GM10248 (cell line): Measurements from ENCODE around the gene SEL1L2.

ENCODE experiments used
- CTCF ChIA-PET: fragments of 300-600 bp; sonication (Branson Sonifier 250); formaldehyde crosslinking; extraction: SDS; loops from one replicate; lab custom pipeline; 2021; ENCODE audit warnings: antibody characterized with exemption; lab: Yijun Ruan, JAX
- POLR2A ChIA-PET: fragments of 350-650 bp; sonication (Branson Sonifier 250); formaldehyde crosslinking; extraction: SDS; loops from one replicate; lab custom pipeline; 2020; ENCODE audit warnings: antibody characterized with exemption; lab: Yijun Ruan, JAX
- DNase-seq: peaks from one replicate; pipeline ENCODE4 v3.0.0; 2012; ENCODE audit errors: extremely low spot score
- TF ChIP-seq, protein P1 (sequence below): IDR thresholded peaks from 2 replicates; pipeline ENCODE4 v1.5.1; 2012; ENCODE audit warnings: mild to moderate bottlenecking, low read depth; ENCODE audit errors: extremely low read depth, missing control alignments, control extremely low read depth

The SEL1L2 gene

DNA sequence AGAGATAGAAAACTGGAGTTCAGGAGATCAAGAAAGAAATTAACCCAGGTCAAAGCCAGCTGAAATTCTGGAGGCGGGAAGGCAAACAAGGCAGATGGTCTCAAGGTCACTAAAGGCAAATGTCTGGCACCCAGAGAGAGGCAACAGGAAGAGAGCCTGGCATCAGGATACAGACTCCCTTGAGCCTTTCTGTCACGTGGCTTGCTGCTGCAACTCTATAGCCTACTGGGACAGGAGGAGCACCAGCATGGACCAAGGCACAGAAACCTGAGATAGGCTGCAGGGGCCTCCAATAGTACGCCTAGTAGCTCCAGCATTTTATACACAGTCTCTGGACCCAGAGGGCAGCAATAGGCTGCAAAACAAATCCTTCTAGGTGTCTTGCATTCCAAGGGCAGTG is 75.1 kb downstream of the SEL1L2 start:
- DNase-seq, result no peak
- TF ChIP-seq, protein P1, sequence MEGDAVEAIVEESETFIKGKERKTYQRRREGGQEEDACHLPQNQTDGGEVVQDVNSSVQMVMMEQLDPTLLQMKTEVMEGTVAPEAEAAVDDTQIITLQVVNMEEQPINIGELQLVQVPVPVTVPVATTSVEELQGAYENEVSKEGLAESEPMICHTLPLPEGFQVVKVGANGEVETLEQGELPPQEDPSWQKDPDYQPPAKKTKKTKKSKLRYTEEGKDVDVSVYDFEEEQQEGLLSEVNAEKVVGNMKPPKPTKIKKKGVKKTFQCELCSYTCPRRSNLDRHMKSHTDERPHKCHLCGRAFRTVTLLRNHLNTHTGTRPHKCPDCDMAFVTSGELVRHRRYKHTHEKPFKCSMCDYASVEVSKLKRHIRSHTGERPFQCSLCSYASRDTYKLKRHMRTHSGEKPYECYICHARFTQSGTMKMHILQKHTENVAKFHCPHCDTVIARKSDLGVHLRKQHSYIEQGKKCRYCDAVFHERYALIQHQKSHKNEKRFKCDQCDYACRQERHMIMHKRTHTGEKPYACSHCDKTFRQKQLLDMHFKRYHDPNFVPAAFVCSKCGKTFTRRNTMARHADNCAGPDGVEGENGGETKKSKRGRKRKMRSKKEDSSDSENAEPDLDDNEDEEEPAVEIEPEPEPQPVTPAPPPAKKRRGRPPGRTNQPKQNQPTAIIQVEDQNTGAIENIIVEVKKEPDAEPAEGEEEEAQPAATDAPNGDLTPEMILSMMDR, result no peak
- ChIA-PET CTCF (no interaction called here), POLR2A (no interaction called here)

- no peak for DNase-seq
- ChIA-PET CTCF (interaction anchor here (1.1 to 1.3 kb wide), 2 partner anchors 8 to 9 kb away, joined by 3 to 4 read pairs; no protein-coding TSS in a partner anchor), POLR2A (no interaction called here)
- TF ChIP-seq, protein P1, result no peak
These were observed 76.8 kb downstream of the SEL1L2 start for GRCh38 chr20:13913572-13913971.

- ChIA-PET CTCF (interaction anchor here (1.1 to 1.3 kb wide), 2 partner anchors 8 kb away, joined by 3 to 4 read pairs; no protein-coding TSS in a partner anchor), POLR2A (no interaction called here)
- DNase-seq, result no peak
- TF ChIP-seq, protein P1, result no peak
These were observed 77.3 kb downstream of the SEL1L2 start for GRCh38 chr20:13913131-13913530.

- CTCF ChIA-PET, result no interaction called here
- POLR2A ChIA-PET, result no interaction called here
- DNase-seq, result no peak
- TF ChIP-seq, protein P1, result no peak
These were observed 79.9 kb downstream of the SEL1L2 start for GRCh38 chr20:13910492-13910891.

DNA sequence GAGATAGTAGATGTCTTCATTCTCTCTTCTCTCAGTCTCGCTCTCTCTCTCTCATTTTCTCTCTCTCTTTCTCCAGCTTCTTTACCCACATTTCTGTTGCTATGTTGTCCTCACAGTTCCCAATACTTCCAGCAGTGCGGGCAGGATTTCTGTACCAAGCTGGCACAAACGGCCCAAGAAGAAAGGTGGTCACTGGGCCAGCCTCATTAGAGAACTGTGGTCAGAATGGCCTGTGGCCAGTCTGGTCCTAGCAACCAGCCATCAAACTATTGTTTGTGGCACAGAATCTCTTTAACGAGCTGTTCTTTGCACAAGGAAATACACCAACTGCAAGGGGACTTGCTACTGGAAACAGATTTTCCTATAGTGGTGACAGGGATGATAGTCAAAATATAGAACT is 81.3 kb downstream of the SEL1L2 start:
- DNase-seq, result no peak
- ChIA-PET POLR2A (no interaction called here), CTCF (no interaction called here)
- TF ChIP-seq, protein P1, result no peak

DNA sequence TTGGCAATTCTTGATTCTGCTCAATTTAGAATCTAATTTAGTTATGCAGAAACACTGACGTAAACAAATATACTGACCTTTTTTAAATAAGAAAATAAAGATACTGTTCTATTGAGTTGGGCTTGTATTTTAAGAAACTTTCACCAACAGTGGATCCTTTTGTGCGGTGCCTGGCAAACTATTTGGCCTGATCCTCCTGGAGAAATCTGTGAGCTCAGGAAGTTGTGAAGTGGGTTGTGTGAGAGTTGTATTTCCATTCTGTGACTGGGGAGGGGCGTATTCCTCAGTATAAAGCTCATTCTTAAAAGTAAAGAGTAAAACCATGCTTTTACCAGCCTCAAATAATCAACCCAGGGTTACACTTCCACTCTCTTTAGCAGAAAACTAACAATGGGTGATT is 85.6 kb downstream of the SEL1L2 start:
- ChIA-PET CTCF (interaction anchor here (1.0 kb wide), 2 partner anchors 9 to 13 kb away, joined by 3 read pairs; no protein-coding TSS in a partner anchor), POLR2A (no interaction called here)
- no peak for DNase-seq
- TF ChIP-seq, protein P1, result no peak
